NCI-H2196 treated with DMSO at 0.1 percent for 48 hours (cell line): ENCODE measurements around the gene MNX1.

ENCODE experiments used
- DNase-seq: peaks from one replicate; lab custom pipeline; 2025; ENCODE audit not compliant: unreplicated experiment; lab: John Stamatoyannopoulos, UW

The MNX1 gene

GRCh38 chr7:156979711-156980110 is 30.8 kb downstream of the MNX1 start:
- no peak for DNase-seq

- DNase-seq = no peak
Observed at GRCh38 chr7:156979007-156979606, 31.4 kb downstream of the MNX1 start.

- DNase-seq = no peak
Observed at GRCh38 chr7:156975620-156976019, 34.8 kb downstream of the MNX1 start.

- DNase-seq = no peak
Observed at GRCh38 chr7:156969972-156970420, 40.5 kb downstream of the MNX1 start.

GRCh38 chr7:156968183-156968582 is 42.3 kb downstream of the MNX1 start:
- no peak for DNase-seq

- no peak for DNase-seq
Observed at GRCh38 chr7:156966387-156966786, 44.1 kb downstream of the MNX1 start.

GRCh38 chr7:156964971-156965370 is 45.5 kb downstream of the MNX1 start:
- no peak for DNase-seq

- no peak for DNase-seq
Observed at GRCh38 chr7:156963472-156963871, 47.0 kb downstream of the MNX1 start.

- DNase-seq = no peak
Observed at GRCh38 chr7:156962897-156963296, 47.6 kb downstream of the MNX1 start.

- DNase-seq = no peak
Observed at GRCh38 chr7:156962145-156962544, 48.3 kb downstream of the MNX1 start.

- no peak for DNase-seq
Observed at GRCh38 chr7:156956727-156957126, 53.7 kb downstream of the MNX1 start.

- no peak for DNase-seq
Observed at GRCh38 chr7:156954941-156955340, 55.5 kb downstream of the MNX1 start.
